ENCODE measurements around the gene PACRG. TPM values are rescaled to one million over a fixed set of nuclear protein-coding genes. Genes with fewer than 3 reads are reported as not detected.

PACRG gene
- total and polyA plus RNA-seq, 10 of the 15 experiments (the other 5 are each of a cell fraction or from before 2014, with no cell fraction given) = not detected

- H2AFZ ChIP-seq (ENCODE audit: control insufficient read depth, low read depth, low read length) = no peak overlapping the region
- H3K36me3 ChIP-seq (ENCODE audit: control insufficient read depth in 2 of 2, insufficient read depth in 2 of 2, low read length in 1 of 2) = no peaks in the 10 kb centered on the region
- no peak for DNase-seq (ENCODE audit: low read depth, low spot score)
- ChIA-PET CTCF (no interaction called here), POLR2A (no interaction called here), SMC1A (ENCODE audit: uncharacterized antibody, unreplicated experiment) (no interaction called here), RAD21 (ENCODE audit: unreplicated experiment) (no interaction called here)
- H4K20me1 ChIP-seq (ENCODE audit: control insufficient read depth, insufficient read depth) = no peaks in the 10 kb centered on the region
- H3K4me2 ChIP-seq (ENCODE audit: control insufficient read depth, insufficient read depth) = no peak overlapping the region
- no peak for FAIRE-seq
- H3K27me3 ChIP-seq (replicated peaks in 1 of 2; ENCODE audit: control insufficient read depth in 2 of 2, insufficient read depth in 2 of 2, low read length in 1 of 2) = no peaks in the 10 kb centered on the region
- no peak overlapping the region for H3K27ac ChIP-seq (ENCODE audit: control insufficient read depth, insufficient read depth)
- no peaks in the 10 kb centered on the region for H3K9me3 ChIP-seq (replicated peaks; ENCODE audit: control insufficient read depth, insufficient read depth, low read length)
- H3K4me3 ChIP-seq = no peak overlapping the region
- no TSS peak for BruUV-seq (replicated peaks)
- intact Hi-C loops (cut with micrococcal nuclease; ENCODE audit: unreplicated experiment) = no loop called here
- WGBS (ENCODE audit: insufficient coverage, insufficient replicate concordance, low lambda C conversion rate, missing lambda C conversion rate) = 39% methylated on average over 6 of the region's 6 CpGs
- in situ Hi-C loops (cut with MboI) = no loop called here
- no peaks in the 10 kb centered on the region for H3K79me2 ChIP-seq (ENCODE audit: control insufficient read depth, insufficient read depth, low read length)
- ATAC-seq = peak; percentile 79
- no peak overlapping the region for H3K9ac ChIP-seq (ENCODE audit: control insufficient read depth, insufficient read depth, low read length)
- no peaks in the 10 kb centered on the region for H3K4me1 ChIP-seq (ENCODE audit: control insufficient read depth, insufficient read depth, low read length)
- TF ChIP-seq WRNIP1 (IDR thresholded peaks at IDR 0.05; ENCODE audit: borderline replicate concordance, low read depth, low read length) (no peak), ZNF622 (IDR thresholded peaks at IDR 0.05) (no peak), PAX5 (IDR thresholded peaks at IDR 0.05; ENCODE audit: borderline replicate concordance, low read depth, low read length) (no peak), SIN3A (IDR thresholded peaks at IDR 0.05; ENCODE audit: low read depth, low read length) (no peak), POLR2AphosphoS5 (IDR thresholded peaks at IDR 0.05; ENCODE audit: low read length) (no peak), ZNF24 (IDR thresholded peaks at IDR 0.05) (no peak), CREB1 (IDR thresholded peaks at IDR 0.05; ENCODE audit: low read depth) (no peak)
Measured at GRCh38 chr6:162825597-162825996, 97.8 kb downstream of the PACRG start.

- 27% methylated on average over 8 of the region's 8 CpGs for WGBS (ENCODE audit: insufficient coverage, insufficient replicate concordance, low lambda C conversion rate, missing lambda C conversion rate)
- DNase-seq (ENCODE audit: low read depth, low spot score) = no peak
- no peak for FAIRE-seq
- Histone ChIP-seq H3K9ac (ENCODE audit: control insufficient read depth, insufficient read depth, low read length) (no peak overlapping the region), H3K4me2 (ENCODE audit: control insufficient read depth, insufficient read depth) (no peak overlapping the region), H3K9me3 (replicated peaks; ENCODE audit: control insufficient read depth, insufficient read depth, low read length) (no peaks in the 10 kb centered on the region), H3K4me1 (ENCODE audit: control insufficient read depth, insufficient read depth, low read length) (no peaks in the 10 kb centered on the region), H3K27ac (ENCODE audit: control insufficient read depth, insufficient read depth) (no peak overlapping the region), H3K27me3 (replicated peaks in 1 of 2; ENCODE audit: control insufficient read depth in 2 of 2, insufficient read depth in 2 of 2, low read length in 1 of 2) (no peaks in the 10 kb centered on the region), H3K79me2 (ENCODE audit: control insufficient read depth, insufficient read depth, low read length) (no peaks in the 10 kb centered on the region), H2AFZ (ENCODE audit: control insufficient read depth, low read depth, low read length) (no peak overlapping the region), H4K20me1 (ENCODE audit: control insufficient read depth, insufficient read depth) (no peaks in the 10 kb centered on the region), H3K36me3 (ENCODE audit: control insufficient read depth in 2 of 2, insufficient read depth in 2 of 2, low read length in 1 of 2) (no peaks in the 10 kb centered on the region), H3K4me3 (no peak overlapping the region)
- RAD21 ChIA-PET (ENCODE audit: unreplicated experiment) = no interaction called here
- in situ Hi-C loops (cut with MboI) = no loop called here
- POLR2A ChIA-PET = no interaction called here
- CTCF ChIA-PET = no interaction called here
- BruUV-seq (replicated peaks) = no TSS peak
- SMC1A ChIA-PET (ENCODE audit: uncharacterized antibody, unreplicated experiment) = no interaction called here
- ATAC-seq = peak; percentile 43; the same call in 1 of the 3 replicates
- TF ChIP-seq KDM1A (IDR thresholded peaks at IDR 0.05; ENCODE audit: borderline replicate concordance) (no peak), JUNB (IDR thresholded peaks at IDR 0.05) (peak; percentile 46; the same call in 1 of the 2 replicates), BHLHE40 (IDR thresholded peaks at IDR 0.05; ENCODE audit: borderline replicate concordance in 1 of 2, low read depth in 2 of 2, low read length in 1 of 2) (no peak)
- intact Hi-C loops (cut with micrococcal nuclease; ENCODE audit: unreplicated experiment) = no loop called here
Measured at GRCh38 chr6:162829013-162829742, 101.4 kb downstream of the PACRG start.
